A673 (cell line): Measurements from ENCODE around the gene IAH1. TPM values are rescaled to one million over a fixed set of nuclear protein-coding genes. Genes with fewer than 3 reads are reported as not detected.

ENCODE experiments used
- BruUV-seq: library from RNA; stranded (reverse); fragments of 400-500 nt; replicated peaks from 2 replicates; lab custom pipeline; 2021; lab: Mats Ljungman, UMichigan
- CTCF ChIA-PET: fragments of 300-600 bp; sonication (Branson Sonifier 250); formaldehyde crosslinking; loops from one replicate; lab custom pipeline; 2022; ENCODE audit warnings: antibody characterized with exemption; lab: Charles Lee
- POLR2A ChIA-PET: fragments of 300-600 bp; sonication (Branson Sonifier 250); formaldehyde crosslinking; loops from one replicate; lab custom pipeline; 2022; ENCODE audit warnings: antibody characterized with exemption; ENCODE audit not compliant: low non-redundant PET; lab: Charles Lee
- DNase-seq: peaks from one replicate; pipeline ENCODE4 v3.0.0-alpha.2; 2015; ENCODE audit warnings: low spot score
- H3K27ac ChIP-seq: fragments of 200-600 bp; sonication (generic); 2 replicates; pipeline ENCODE4 v1.5.1; 2016; ENCODE audit warnings: mixed run types, low read depth, mild to moderate bottlenecking, mixed read lengths, antibody characterized with exemption, low read length; ENCODE audit not compliant: poor library complexity, severe bottlenecking
- H3K27me3 ChIP-seq: fragments of 200-600 bp; sonication (generic); replicated peaks from 2 replicates; pipeline ENCODE4 v1.6.1; 2017; ENCODE audit warnings: mixed run types, low read depth, mild to moderate bottlenecking, mixed read lengths, antibody characterized with exemption, low read length; ENCODE audit not compliant: insufficient read depth, poor library complexity
- H3K36me3 ChIP-seq: fragments of 200-600 bp; sonication (generic); 2 replicates; pipeline ENCODE4 v1.6.1; 2016; ENCODE audit warnings: mixed run types, mild to moderate bottlenecking, mixed read lengths, antibody characterized with exemption, low read length; ENCODE audit not compliant: insufficient read depth, poor library complexity, severe bottlenecking
- H3K4me1 ChIP-seq: fragments of 200-600 bp; sonication (generic); 2 replicates; pipeline ENCODE4 v1.6.1; 2017; ENCODE audit warnings: mixed run types, mild to moderate bottlenecking, mixed read lengths, antibody characterized with exemption, low read length; ENCODE audit not compliant: insufficient read depth, poor library complexity, severe bottlenecking
- H3K4me3 ChIP-seq: fragments of 200-600 bp; sonication (generic); 2 replicates; pipeline ENCODE4 v1.5.1; 2016; ENCODE audit warnings: low read depth, mixed run types, mild to moderate bottlenecking, mixed read lengths, low read length; ENCODE audit not compliant: poor library complexity, severe bottlenecking
- H3K9me3 ChIP-seq: fragments of 200-600 bp; sonication (generic); 2 replicates; pipeline ENCODE4 v1.6.1; 2016; ENCODE audit warnings: mixed run types, low read depth, mild to moderate bottlenecking, mixed read lengths, antibody characterized with exemption, low read length; ENCODE audit not compliant: poor library complexity, severe bottlenecking
- EZH2 ChIP-seq: fragments of 200-600 bp; sonication (generic); IDR thresholded peaks from 2 replicates; pipeline ENCODE4 v1.6.1; 2017; ENCODE audit warnings: borderline replicate concordance, low read depth, mild to moderate bottlenecking, mixed read lengths, antibody characterized with exemption, low read length; ENCODE audit not compliant: poor library complexity, severe bottlenecking
- intact Hi-C: fragments of 100-400 bp; cut with micrococcal nuclease; formaldehyde crosslinking; loops from one replicate; pipeline ENCODE4 v1.10.0; 2022; ENCODE audit not compliant: unreplicated experiment
- total RNA-seq: library from RNA; stranded (reverse); gene quantifications from 2 replicates; pipeline ENCODE4 v1.2.3, GENCODE V29; 2021
- TF ChIP-seq, protein P1 (sequence below): fragments of 300-800, 200-600 bp; sonication (generic); conservative IDR thresholded peaks from 2 replicates; pipeline ENCODE4 v1.5.1; 2017; ENCODE audit warnings: low read depth, mild to moderate bottlenecking, antibody characterized with exemption, low read length, moderate library complexity, mixed read lengths

IAH1 gene
- total RNA-seq, 1 experiment from 2014 or later, result 54.9 TPM

DNA sequence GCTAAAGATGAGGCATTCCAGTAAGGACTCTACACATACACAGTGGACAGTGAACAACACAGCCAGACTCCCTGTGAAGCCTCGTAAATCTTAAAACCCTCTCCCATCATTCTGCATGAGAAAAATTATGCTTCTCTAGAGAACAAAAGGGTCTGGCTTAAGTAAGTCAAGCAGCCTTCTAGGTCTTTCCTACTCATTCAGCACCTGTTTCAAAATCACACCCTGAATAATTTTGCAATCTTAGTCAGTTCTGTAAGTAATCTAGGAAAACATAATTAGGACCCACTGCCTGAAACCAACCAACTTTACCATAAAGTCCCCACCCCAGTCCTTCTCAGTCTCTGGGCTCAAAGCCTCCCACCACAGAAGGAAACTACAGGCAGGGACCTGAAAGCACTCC lies 19.7 kb downstream of the IAH1 start:
- Histone ChIP-seq H3K4me1 (no peaks in the 10 kb centered on the region), H3K27ac (no peak overlapping the region), H3K27me3 (no peaks in the 10 kb centered on the region), H3K36me3 (peaks cover 78% of the 10 kb centered on the region), H3K4me3 (no peak overlapping the region), H3K9me3 (no peaks in the 10 kb centered on the region)
- BruUV-seq, result no TSS peak
- no peak for DNase-seq
- CTCF ChIA-PET, result no interaction called here
- intact Hi-C loops, result no loop called here
- no peak for TF ChIP-seq EZH2
- TF ChIP-seq, protein P1, sequence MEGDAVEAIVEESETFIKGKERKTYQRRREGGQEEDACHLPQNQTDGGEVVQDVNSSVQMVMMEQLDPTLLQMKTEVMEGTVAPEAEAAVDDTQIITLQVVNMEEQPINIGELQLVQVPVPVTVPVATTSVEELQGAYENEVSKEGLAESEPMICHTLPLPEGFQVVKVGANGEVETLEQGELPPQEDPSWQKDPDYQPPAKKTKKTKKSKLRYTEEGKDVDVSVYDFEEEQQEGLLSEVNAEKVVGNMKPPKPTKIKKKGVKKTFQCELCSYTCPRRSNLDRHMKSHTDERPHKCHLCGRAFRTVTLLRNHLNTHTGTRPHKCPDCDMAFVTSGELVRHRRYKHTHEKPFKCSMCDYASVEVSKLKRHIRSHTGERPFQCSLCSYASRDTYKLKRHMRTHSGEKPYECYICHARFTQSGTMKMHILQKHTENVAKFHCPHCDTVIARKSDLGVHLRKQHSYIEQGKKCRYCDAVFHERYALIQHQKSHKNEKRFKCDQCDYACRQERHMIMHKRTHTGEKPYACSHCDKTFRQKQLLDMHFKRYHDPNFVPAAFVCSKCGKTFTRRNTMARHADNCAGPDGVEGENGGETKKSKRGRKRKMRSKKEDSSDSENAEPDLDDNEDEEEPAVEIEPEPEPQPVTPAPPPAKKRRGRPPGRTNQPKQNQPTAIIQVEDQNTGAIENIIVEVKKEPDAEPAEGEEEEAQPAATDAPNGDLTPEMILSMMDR, result no peak
- POLR2A ChIA-PET, result no interaction called here

DNA sequence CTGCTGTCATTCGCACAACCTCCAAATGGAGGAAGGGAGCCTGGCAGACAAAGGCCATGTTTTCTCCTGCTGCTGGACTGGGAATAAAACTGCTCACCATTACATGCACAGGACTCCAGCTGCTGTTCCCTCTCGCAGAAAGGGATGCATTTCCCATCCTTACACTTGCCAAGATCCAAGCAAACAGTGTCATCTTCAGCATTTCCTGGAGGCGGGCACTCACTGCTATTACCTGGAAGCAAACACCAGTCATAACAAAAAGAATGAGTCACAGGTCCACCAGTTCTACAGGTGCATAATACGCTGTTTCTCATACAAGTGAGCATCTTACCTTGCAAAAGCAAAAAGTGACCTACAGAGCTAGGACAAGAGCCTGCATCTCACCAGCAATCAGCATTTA lies 22.7 kb downstream of the IAH1 start:
- TF ChIP-seq EZH2, result no peak
- TF ChIP-seq, protein P1, result no peak
- POLR2A ChIA-PET, result no interaction called here
- no peaks in the 10 kb centered on the region for H3K27me3 ChIP-seq
- no peak overlapping the region for H3K27ac ChIP-seq
- peaks cover 62% of the 10 kb centered on the region for H3K36me3 ChIP-seq
- no peak overlapping the region for H3K4me3 ChIP-seq
- DNase-seq, result no peak
- no TSS peak for BruUV-seq
- H3K4me1 ChIP-seq, result no peaks in the 10 kb centered on the region
- intact Hi-C loops, result no loop called here
- no peaks in the 10 kb centered on the region for H3K9me3 ChIP-seq
- CTCF ChIA-PET, result no interaction called here

DNA sequence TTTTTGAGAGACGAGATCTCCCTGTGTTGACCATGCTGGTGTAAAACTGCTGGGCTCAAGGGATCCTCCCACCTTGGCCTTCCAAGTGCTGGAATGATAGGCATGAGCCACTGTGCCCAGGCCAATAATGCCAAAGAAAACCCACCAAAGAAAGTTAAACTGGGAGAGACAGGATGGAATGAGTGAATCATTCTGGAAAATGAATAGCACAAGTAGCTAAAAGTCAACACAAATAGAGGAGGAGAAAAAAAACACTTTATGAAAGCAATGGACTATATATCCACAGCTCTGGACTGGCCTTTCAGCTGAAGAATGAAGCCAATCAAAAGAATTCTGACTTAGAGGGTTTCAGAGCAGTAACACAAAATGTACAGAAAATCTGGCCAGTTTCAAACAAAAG lies 23.9 kb downstream of the IAH1 start:
- no TSS peak for BruUV-seq
- ChIA-PET POLR2A (interaction anchor here (0.6 kb wide), 1 partner anchor 67 kb away, joined by 12 read pairs; no protein-coding TSS in a partner anchor), CTCF (no interaction called here)
- Histone ChIP-seq H3K9me3 (no peaks in the 10 kb centered on the region), H3K36me3 (peaks cover 54% of the 10 kb centered on the region), H3K27ac (no peak overlapping the region), H3K4me1 (no peaks in the 10 kb centered on the region), H3K27me3 (no peaks in the 10 kb centered on the region), H3K4me3 (no peak overlapping the region)
- DNase-seq, result no peak
- no peak for TF ChIP-seq EZH2
- TF ChIP-seq, protein P1, result no peak
- intact Hi-C loops, result no loop called here
